ENCODE results near the gene SV2B.

- TF ChIP-seq CTCF (IDR thresholded peaks at IDR 0.05) = no peak
- no peak for TF ChIP-seq POLR2A (IDR thresholded peaks at IDR 0.05)
Measured at GRCh38 chr15:91318516-91318915, 218.5 kb downstream of the SV2B start.

Measured in breast epithelium (tissue), 3 donors.